ENCODE data around the gene ZNF420.
A peak's percentile ranks its signal among the peaks of the same experiment; 100 is the strongest.

The ZNF420 gene

DNA sequence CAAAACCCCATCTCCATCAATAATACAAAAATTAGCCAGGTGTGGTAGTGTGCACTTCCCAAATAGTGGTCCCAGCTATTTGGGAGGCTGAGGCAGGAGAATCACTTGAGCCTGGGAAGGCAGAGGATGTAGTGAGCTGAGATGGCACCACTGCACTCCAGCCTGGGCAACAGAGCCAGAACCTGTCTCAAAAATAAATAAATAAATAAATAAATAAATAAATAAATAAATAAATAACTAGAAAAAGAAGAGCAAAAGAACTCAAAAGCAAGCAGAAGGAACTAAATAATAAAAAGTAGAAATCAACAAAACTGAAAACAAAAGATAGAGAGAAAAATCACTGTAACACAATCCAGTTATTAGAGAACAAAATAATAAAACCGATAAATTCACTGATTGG lies 81.9 kb downstream of the ZNF420 start:
- DNase-seq = no peak

DNA sequence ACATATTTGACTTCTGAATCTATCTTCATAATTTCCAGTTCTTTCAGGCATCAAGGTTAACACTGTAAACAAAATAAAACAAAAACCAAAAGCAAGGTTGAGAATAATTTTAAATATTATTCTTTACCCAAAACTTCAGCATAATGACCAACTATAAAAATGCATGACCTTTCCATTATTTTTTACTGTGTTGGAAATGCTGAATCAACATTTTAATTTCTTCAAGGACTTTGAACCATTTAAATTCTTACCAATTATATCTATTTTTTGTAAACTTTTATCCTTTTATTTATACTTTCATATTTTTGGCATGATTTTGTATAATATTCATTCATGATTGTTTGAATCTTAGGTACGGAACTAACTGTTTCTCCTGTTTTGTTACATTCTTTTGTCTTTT lies 87.4 kb downstream of the ZNF420 start:
- no peak for DNase-seq

DNA sequence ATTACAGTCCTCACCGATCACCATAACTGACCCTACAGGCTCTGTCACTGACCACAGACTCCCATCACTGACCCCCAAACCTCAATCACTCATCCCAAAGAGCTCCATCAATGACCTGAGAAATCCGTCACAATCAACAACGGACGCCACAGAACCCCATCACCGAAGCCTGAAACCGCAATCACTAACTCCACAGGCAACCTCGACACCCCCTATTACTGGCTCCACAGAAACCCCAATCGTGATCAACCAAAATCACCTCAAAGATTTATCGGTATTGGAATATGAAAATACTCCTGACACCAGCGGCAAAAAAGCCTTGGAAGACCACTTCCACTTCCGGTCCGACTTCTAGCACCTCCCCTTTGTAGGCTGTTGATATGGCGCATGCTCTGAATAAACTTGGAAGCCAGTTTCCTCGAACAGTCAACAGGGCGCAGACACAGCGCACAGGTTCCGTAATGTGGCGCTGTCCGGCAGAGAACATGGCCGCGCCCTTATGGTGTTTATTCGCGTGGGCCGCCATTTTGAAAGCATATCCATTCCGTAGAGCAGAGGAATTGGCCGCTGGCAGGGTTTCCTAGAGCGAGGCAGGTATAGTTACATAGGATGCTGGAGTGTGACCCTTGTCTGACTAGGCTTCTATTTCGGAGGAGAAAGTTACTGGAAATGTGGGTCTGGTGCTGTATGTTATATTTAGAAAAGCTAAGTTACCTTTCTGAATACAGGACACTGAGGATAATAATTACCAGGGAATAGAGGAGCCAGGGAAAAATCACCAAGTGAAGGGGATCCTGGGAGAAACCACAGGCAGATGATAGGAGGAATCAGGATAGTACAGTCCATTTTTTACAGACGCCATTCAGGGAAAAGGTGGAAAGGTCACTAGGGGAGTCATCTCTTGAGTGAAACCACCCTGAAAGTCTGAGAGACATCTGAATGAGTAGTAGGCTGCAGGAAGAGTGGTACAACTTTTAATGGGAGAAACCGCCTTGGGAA lies 94.4 kb downstream of the ZNF420 start, which contains the start of gene ZNF585A:
Gene ZNF585A (minus strand): TSS at position 328 of the 999 bp plus-strand sequence. CDS start 2,785 bp downstream, outside the sequence.
- DNase-seq = peak; percentile 93
